ENCODE measurements around the gene PRR32. TPM values are rescaled to one million over a fixed set of nuclear protein-coding genes. Genes with fewer than 3 reads are reported as not detected.

The PRR32 gene
- polyA plus RNA-seq, 3 donors: not detected

DNA sequence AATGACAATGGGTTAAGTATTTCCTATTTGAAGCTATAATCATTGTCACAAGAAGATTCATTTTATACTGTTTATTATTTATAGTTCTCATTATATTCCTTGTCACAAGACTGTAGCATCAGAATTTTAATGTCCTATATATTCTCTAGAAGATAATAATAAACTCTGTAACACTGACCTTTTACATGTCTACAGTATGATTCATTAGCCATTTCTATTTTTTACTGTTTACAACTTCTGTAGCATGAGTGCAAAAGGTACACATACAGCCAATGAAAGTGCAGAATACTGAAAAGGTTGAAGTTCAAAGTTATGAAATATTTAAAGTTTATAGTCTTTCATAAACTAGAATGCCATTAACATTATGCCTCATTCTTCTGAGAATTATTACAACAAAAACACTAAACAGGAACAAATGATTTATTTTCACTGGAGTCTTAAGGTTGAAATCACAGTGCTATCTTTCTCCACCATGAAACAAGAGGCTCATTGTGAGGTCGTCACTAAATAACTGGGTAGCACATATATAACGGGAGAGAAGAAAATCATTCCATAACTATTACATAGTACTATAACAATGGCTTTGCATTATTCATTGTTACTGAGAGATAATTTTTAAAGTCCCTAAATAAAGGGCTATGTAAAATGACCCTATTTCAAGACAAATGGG is 4.9 kb downstream of the PRR32 start:
- no peaks in the 10 kb centered on the region for H3K36me3 ChIP-seq (replicated peaks in 1 of 2; ENCODE audit: control insufficient read depth in 1 of 2, insufficient read depth in 2 of 2, low read length in 2 of 2)
- no peak overlapping the region for H3K27ac Mint-ChIP-seq
- H3K27me3 Mint-ChIP-seq (ENCODE audit: low read depth in 3 of 3): no peaks in the 10 kb centered on the region
- H3K4me3 ChIP-seq (replicated peaks in 1 of 3; ENCODE audit: low read depth in 2 of 3, low read length in 3 of 3): no peak overlapping the region
- H3K4me1 ChIP-seq (ENCODE audit: control insufficient read depth in 1 of 2, insufficient read depth in 2 of 2, low read length in 2 of 2): no peaks in the 10 kb centered on the region
- no peaks in the 10 kb centered on the region for H4K20me1 ChIP-seq (ENCODE audit: insufficient read depth, low read length)
- no peaks in the 10 kb centered on the region for H3K27me3 ChIP-seq (ENCODE audit: control insufficient read depth in 2 of 2, insufficient read depth in 2 of 2, low read length in 2 of 2)
- TF ChIP-seq, protein P1, sequence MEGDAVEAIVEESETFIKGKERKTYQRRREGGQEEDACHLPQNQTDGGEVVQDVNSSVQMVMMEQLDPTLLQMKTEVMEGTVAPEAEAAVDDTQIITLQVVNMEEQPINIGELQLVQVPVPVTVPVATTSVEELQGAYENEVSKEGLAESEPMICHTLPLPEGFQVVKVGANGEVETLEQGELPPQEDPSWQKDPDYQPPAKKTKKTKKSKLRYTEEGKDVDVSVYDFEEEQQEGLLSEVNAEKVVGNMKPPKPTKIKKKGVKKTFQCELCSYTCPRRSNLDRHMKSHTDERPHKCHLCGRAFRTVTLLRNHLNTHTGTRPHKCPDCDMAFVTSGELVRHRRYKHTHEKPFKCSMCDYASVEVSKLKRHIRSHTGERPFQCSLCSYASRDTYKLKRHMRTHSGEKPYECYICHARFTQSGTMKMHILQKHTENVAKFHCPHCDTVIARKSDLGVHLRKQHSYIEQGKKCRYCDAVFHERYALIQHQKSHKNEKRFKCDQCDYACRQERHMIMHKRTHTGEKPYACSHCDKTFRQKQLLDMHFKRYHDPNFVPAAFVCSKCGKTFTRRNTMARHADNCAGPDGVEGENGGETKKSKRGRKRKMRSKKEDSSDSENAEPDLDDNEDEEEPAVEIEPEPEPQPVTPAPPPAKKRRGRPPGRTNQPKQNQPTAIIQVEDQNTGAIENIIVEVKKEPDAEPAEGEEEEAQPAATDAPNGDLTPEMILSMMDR (IDR thresholded peaks at IDR 0.05): no peak
- no peaks in the 10 kb centered on the region for H3K79me2 ChIP-seq (ENCODE audit: insufficient read depth, low read length)
- no peak overlapping the region for H3K9ac ChIP-seq (ENCODE audit: insufficient read depth, low read length, poor library complexity, severe bottlenecking)
- H3K9me3 Mint-ChIP-seq: peaks cover 0 to 4% (median 0%) of the 10 kb centered on the region in 7 donors
- no peak for DNase-seq
- intact Hi-C loops (cut with micrococcal nuclease): no loop called here
- no peak overlapping the region for H3K4me3 Mint-ChIP-seq
- no peaks in the 10 kb centered on the region for H3K36me3 Mint-ChIP-seq
- no peak overlapping the region for H3K4me2 ChIP-seq (replicated peaks; ENCODE audit: extremely low read depth, low read length, poor library complexity, severe bottlenecking)
- H3K9me3 ChIP-seq (replicated peaks in 1 of 2; ENCODE audit: control insufficient read depth in 1 of 2, insufficient read depth in 1 of 2, low read length in 2 of 2): peaks cover 0 to 3% of the 10 kb centered on the region in 2 donors
- no peak overlapping the region for H2AFZ ChIP-seq (ENCODE audit: insufficient read depth, low read depth, low read length, poor library complexity, severe bottlenecking)
- no CpG with 5 or more reads among the region's 2 CpGs for WGBS (ENCODE audit: insufficient coverage)
- no peaks in the 10 kb centered on the region for H3K4me1 Mint-ChIP-seq
- no peak overlapping the region for H3K27ac ChIP-seq (ENCODE audit: low read depth in 1 of 2, low read length in 2 of 2)

DNA sequence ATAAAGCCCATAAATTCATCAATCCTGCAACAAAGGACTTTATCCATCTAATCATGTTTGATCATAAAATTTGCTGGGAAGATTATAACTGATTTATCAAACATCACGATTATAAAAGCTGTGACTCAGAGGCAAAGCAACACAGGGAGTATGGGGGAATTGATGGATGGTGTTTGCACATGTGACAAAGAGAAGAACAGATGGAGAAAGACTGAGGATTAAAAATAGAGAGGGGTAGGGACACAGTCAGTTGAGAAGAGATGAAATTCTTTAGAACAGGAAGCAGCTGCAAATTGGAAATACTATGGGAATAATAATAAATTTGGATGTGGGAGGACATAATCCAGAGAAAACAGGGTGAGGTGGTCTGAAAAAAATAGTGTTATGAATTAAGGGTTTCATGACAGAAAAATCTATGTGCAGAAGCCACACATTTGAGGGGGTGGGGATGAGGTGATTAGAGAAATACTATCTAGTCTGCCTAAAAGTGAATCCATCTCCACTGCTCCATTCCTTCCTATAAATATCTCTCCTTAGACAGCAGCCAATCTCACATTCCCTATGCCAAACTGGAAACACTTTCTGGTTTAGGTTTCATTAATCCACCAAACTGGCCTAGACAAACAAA is 6.2 kb downstream of the PRR32 start:
- TF ChIP-seq, protein P1 (IDR thresholded peaks at IDR 0.05): no peak
- Histone ChIP-seq H3K36me3 (replicated peaks in 1 of 2; ENCODE audit: control insufficient read depth in 1 of 2, insufficient read depth in 2 of 2, low read length in 2 of 2) (no peaks in the 10 kb centered on the region), H3K9me3 (replicated peaks in 1 of 2; ENCODE audit: control insufficient read depth in 1 of 2, insufficient read depth in 1 of 2, low read length in 2 of 2) (peaks cover 0 to 3% of the 10 kb centered on the region in 2 donors), H3K79me2 (ENCODE audit: insufficient read depth, low read length) (no peaks in the 10 kb centered on the region), H3K27ac (ENCODE audit: low read depth in 1 of 2, low read length in 2 of 2) (no peak overlapping the region), H4K20me1 (ENCODE audit: insufficient read depth, low read length) (no peaks in the 10 kb centered on the region), H2AFZ (ENCODE audit: insufficient read depth, low read depth, low read length, poor library complexity, severe bottlenecking) (no peak overlapping the region), H3K4me2 (replicated peaks; ENCODE audit: extremely low read depth, low read length, poor library complexity, severe bottlenecking) (no peak overlapping the region), H3K4me1 (ENCODE audit: control insufficient read depth in 1 of 2, insufficient read depth in 2 of 2, low read length in 2 of 2) (no peaks in the 10 kb centered on the region), H3K27me3 (ENCODE audit: control insufficient read depth in 2 of 2, insufficient read depth in 2 of 2, low read length in 2 of 2) (no peaks in the 10 kb centered on the region), H3K4me3 (replicated peaks in 1 of 3; ENCODE audit: low read depth in 2 of 3, low read length in 3 of 3) (no peak overlapping the region), H3K9ac (ENCODE audit: insufficient read depth, low read length, poor library complexity, severe bottlenecking) (no peak overlapping the region)
- Mint-ChIP-seq H3K27ac (no peak overlapping the region), H3K4me3 (no peak overlapping the region), H3K9me3 (peaks cover 0 to 2% (median 0%) of the 10 kb centered on the region in 7 donors), H3K36me3 (no peaks in the 10 kb centered on the region), H3K4me1 (no peaks in the 10 kb centered on the region), H3K27me3 (ENCODE audit: low read depth in 3 of 3) (no peaks in the 10 kb centered on the region)
- intact Hi-C loops (cut with micrococcal nuclease): no loop called here
- no peak for DNase-seq
- WGBS (ENCODE audit: insufficient coverage): 80% methylated on average over 1 of the region's 1 CpG
